SK-N-SH (cell line): ENCODE measurements around the gene DCP2. TPM values are rescaled to one million over a fixed set of nuclear protein-coding genes. Genes with fewer than 3 reads are reported as not detected.

Experiments used
- CTCF ChIA-PET: fragments of 300-600, 350-600 bp; formaldehyde crosslinking; extraction: SDS; loops from one replicate; lab custom pipeline; 2021; lab: Yijun Ruan, JAX
- POLR2A ChIA-PET: fragments of 350-600 bp; sonication (Branson Sonifier 250); formaldehyde crosslinking; extraction: SDS; loops from one replicate; lab custom pipeline; 2020; ENCODE audit warnings: antibody characterized with exemption, inconsistent platforms; lab: Yijun Ruan, JAX
- DNase-seq: peaks from one replicate; pipeline ENCODE4 v3.0.0; 2012
- H2AFZ ChIP-seq: fragments of 200-600 bp; sonication (generic); 2 replicates; pipeline ENCODE4 v1.8.1; 2016; ENCODE audit warnings: antibody characterized with exemption, mild to moderate bottlenecking, low read depth
- H3F3A ChIP-seq: fragments of 200-600 bp; sonication (generic); replicated peaks from 2 replicates; pipeline ENCODE3; 2016; ENCODE audit warnings: antibody characterized with exemption, mild to moderate bottlenecking; ENCODE audit not compliant: insufficient read depth
- H3K27ac ChIP-seq, 2 experiments: fragments of 200-500 bp in 1 of 2; fragments of 200-600 bp in 1 of 2; sonication (Bioruptor generic) in 1 of 2; sonication (generic), shearing (Covaris generic) in 1 of 2; 2 replicates each; pipeline versions ENCODE4 v1.5.1 to v1.6.1; 2014 to 2016; ENCODE audit warnings: low read depth in 2 of 2, inconsistent platforms in 1 of 2, low read length in 1 of 2, mild to moderate bottlenecking in 1 of 2, mixed read lengths in 1 of 2
- H3K27me3 ChIP-seq: fragments of 200-600 bp; sonication (generic), shearing (Covaris generic); 2 replicates; pipeline ENCODE4 v1.6.1; 2016; ENCODE audit warnings: mixed run types; ENCODE audit not compliant: insufficient read depth
- H3K36me3 ChIP-seq, 2 experiments: fragments of 200-500 bp in 1 of 2; fragments of 200-600 bp in 1 of 2; sonication (Bioruptor generic) in 1 of 2; sonication (generic) in 1 of 2; replicated peaks in 1 of 2; 2 replicates each; pipeline versions ENCODE3 to v1.5.1; 2014 to 2016; ENCODE audit warnings: low read length in 1 of 2, mild to moderate bottlenecking in 1 of 2; ENCODE audit not compliant: insufficient read depth in 2 of 2, control insufficient read depth in 1 of 2
- H3K4me1 ChIP-seq, 2 experiments: fragments of 200-500 bp in 1 of 2; fragments of 200-600 bp in 1 of 2; sonication (Bioruptor generic) in 1 of 2; sonication (generic), shearing (Covaris generic) in 1 of 2; 2 replicates each; pipeline versions ENCODE4 v1.5.1 to v1.6.1; 2014 to 2016; ENCODE audit warnings: low read depth in 1 of 2, low read length in 1 of 2, mixed run types in 1 of 2; ENCODE audit not compliant: insufficient read depth in 2 of 2, control insufficient read depth in 1 of 2
- H3K4me2 ChIP-seq: fragments of 200-600 bp; sonication (generic), shearing (Covaris generic); 2 replicates; pipeline ENCODE4 v1.6.1; 2017; ENCODE audit warnings: mixed run types
- H3K4me3 ChIP-seq, 2 experiments: fragments of 200-500 bp in 1 of 2; fragments of 200-600 bp in 1 of 2; sonication (Bioruptor generic) in 1 of 2; sonication (generic), shearing (Covaris generic) in 1 of 2; 2 replicates each; pipeline versions ENCODE4 v1.5.1 to v1.8.1; 2014 to 2016; ENCODE audit warnings: low read depth in 2 of 2, inconsistent platforms in 1 of 2, low read length in 1 of 2, mild to moderate bottlenecking in 1 of 2, mixed read lengths in 1 of 2, moderate library complexity in 1 of 2
- H3K79me2 ChIP-seq: fragments of 200-600 bp; sonication (generic); 2 replicates; pipeline ENCODE4 v1.8.1; 2017; ENCODE audit warnings: mild to moderate bottlenecking; ENCODE audit not compliant: insufficient read depth
- H3K9ac ChIP-seq: fragments of 200-600 bp; sonication (generic); 2 replicates; pipeline ENCODE4 v1.6.1; 2017; ENCODE audit warnings: mixed run types
- H3K9me2 ChIP-seq: fragments of 200-600 bp; sonication (generic); 2 replicates; pipeline ENCODE4 v1.6.1; 2017; ENCODE audit warnings: mixed run types
- H3K9me3 ChIP-seq: fragments of 200-600 bp; sonication (generic); 2 replicates; pipeline ENCODE4 v1.6.1; 2017; ENCODE audit warnings: mixed run types, mild to moderate bottlenecking, moderate library complexity
- H4K20me1 ChIP-seq: fragments of 200-600 bp; sonication (generic); 2 replicates; pipeline ENCODE4 v1.6.1; 2017; ENCODE audit warnings: mild to moderate bottlenecking, mixed run types; ENCODE audit not compliant: insufficient read depth
- GATA2 ChIP-seq: sonication (generic); formaldehyde crosslinking; IDR thresholded peaks from 2 replicates; pipeline ENCODE4 v1.5.0; 2020; ENCODE audit warnings: mild to moderate bottlenecking, missing genetic modification reagents
- JUND ChIP-seq: IDR thresholded peaks from 2 replicates; pipeline ENCODE4 v1.4.0; 2012
- MEF2A ChIP-seq: IDR thresholded peaks from 2 replicates; pipeline ENCODE4 v1.4.0; 2012; ENCODE audit warnings: low read depth, borderline replicate concordance
- NFIC ChIP-seq: IDR thresholded peaks from 2 replicates; pipeline ENCODE4 v1.4.0; 2012; ENCODE audit warnings: borderline replicate concordance
- RFX5 ChIP-seq: IDR thresholded peaks from 2 replicates; pipeline ENCODE4 v1.6.1; 2012; ENCODE audit warnings: mild to moderate bottlenecking, improper control_type of control experiment, low read length
- SIN3A ChIP-seq: IDR thresholded peaks from 2 replicates; pipeline ENCODE4 v1.6.1; 2012; ENCODE audit warnings: low read depth, mild to moderate bottlenecking, low read length, moderate library complexity, borderline replicate concordance
- WGBS: methylation state at CpG from one replicate; pipeline ENCODE4 v1.1.6; 2017; ENCODE audit warnings: low lambda C conversion rate; 5-methylcytosine and 5-hydroxymethylcytosine counted together
- polyA plus RNA-seq, 3 experiments: library from polyadenylated mRNA; depleted of rRNA; stranded (reverse); fragments of >200 nt; gene quantifications; 2 replicates each; pipeline ENCODE4 v1.2.3, GENCODE V29; 2012
- TF ChIP-seq, protein P1 (sequence below): fragments of 150-350 bp; IDR thresholded peaks from 2 replicates; pipeline ENCODE4 v1.6.1; 2017; ENCODE audit warnings: antibody characterized with exemption, low read length, low read depth, borderline replicate concordance
- TF ChIP-seq, protein P2 (sequence below): IDR thresholded peaks from 2 replicates; pipeline ENCODE4 v1.4.0; 2012; ENCODE audit warnings: low read depth, borderline replicate concordance
- TF ChIP-seq, protein P3 (sequence below): IDR thresholded peaks from 2 replicates; pipeline ENCODE4; 2012

The DCP2 gene
- polyA plus RNA-seq, 1 of the 3 experiments (the other 2 are of a cell fraction), result 6.0 TPM

DNA sequence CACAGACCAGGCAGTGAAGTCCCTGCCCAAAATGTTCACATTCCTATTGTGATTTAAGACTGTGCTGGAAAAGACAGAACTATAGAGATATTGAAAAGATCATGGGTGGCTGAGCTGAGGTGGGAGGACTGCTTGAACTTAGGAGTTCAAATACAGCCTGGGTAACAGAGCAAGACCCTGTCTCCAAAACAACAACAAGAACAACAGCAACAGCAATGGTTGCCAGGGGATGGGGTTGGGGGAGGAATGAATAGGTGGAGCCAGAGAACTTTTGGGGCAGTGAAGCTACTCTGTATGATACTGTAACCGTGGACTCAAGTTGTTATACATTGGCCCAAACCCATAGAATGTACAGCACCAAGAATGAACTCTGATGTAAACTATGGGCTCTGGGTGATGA lies 88.2 kb downstream of the DCP2 start:
- Histone ChIP-seq H3K36me3 (no peaks in the 10 kb centered on the region), H4K20me1 (no peaks in the 10 kb centered on the region), H2AFZ (no peak overlapping the region), H3K27ac (no peak overlapping the region), H3K27me3 (no peaks in the 10 kb centered on the region), H3K9ac (no peak overlapping the region), H3K79me2 (no peaks in the 10 kb centered on the region), H3K4me2 (no peak overlapping the region), H3K9me2 (no peaks in the 10 kb centered on the region), H3K9me3 (no peaks in the 10 kb centered on the region), H3K4me3 (no peak overlapping the region), H3F3A (no peaks in the 10 kb centered on the region), H3K4me1 (peaks cover 7 to 40% of the 10 kb centered on the region in 2 experiments; a peak in 2 of 4 replicates)
- WGBS, result no CpG with 5 or more reads among the region's 1 CpG
- POLR2A ChIA-PET, result no interaction called here
- no peak for TF ChIP-seq MEF2A
- TF ChIP-seq, protein P1, sequence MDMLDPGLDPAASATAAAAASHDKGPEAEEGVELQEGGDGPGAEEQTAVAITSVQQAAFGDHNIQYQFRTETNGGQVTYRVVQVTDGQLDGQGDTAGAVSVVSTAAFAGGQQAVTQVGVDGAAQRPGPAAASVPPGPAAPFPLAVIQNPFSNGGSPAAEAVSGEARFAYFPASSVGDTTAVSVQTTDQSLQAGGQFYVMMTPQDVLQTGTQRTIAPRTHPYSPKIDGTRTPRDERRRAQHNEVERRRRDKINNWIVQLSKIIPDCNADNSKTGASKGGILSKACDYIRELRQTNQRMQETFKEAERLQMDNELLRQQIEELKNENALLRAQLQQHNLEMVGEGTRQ, result no peak
- no peak for TF ChIP-seq SIN3A
- no peak for TF ChIP-seq GATA2 (CRISPR knock-in tag)
- TF ChIP-seq NFIC, result no peak
- TF ChIP-seq, protein P2, sequence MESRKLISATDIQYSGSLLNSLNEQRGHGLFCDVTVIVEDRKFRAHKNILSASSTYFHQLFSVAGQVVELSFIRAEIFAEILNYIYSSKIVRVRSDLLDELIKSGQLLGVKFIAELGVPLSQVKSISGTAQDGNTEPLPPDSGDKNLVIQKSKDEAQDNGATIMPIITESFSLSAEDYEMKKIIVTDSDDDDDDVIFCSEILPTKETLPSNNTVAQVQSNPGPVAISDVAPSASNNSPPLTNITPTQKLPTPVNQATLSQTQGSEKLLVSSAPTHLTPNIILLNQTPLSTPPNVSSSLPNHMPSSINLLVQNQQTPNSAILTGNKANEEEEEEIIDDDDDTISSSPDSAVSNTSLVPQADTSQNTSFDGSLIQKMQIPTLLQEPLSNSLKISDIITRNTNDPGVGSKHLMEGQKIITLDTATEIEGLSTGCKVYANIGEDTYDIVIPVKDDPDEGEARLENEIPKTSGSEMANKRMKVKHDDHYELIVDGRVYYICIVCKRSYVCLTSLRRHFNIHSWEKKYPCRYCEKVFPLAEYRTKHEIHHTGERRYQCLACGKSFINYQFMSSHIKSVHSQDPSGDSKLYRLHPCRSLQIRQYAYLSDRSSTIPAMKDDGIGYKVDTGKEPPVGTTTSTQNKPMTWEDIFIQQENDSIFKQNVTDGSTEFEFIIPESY, result no peak
- no peak for DNase-seq
- CTCF ChIA-PET, result no interaction called here

DNA sequence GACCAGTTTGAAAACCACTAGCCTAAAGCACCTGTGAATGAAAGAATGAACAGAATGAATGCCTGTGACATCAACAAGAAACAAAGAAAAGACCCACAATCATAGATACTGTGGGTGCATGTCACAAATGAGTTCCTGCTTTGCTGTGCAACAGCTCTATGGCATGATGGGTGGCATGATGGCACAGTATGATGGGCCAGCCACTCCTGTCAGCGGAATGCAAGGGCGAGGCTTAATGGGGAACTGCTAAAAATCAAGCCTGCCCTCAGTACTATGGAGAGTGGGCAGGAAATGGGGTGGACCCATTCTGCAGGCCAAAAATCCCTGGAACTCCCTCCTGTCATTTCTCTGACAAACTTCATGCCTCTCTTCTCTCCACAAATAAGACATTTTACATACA lies 89.0 kb downstream of the DCP2 start:
- no peak overlapping the region for H3K4me3 ChIP-seq
- no peak overlapping the region for H3K27ac ChIP-seq
- peaks cover 6 to 32% of the 10 kb centered on the region in 2 experiments; a peak in 2 of 4 replicates for H3K4me1 ChIP-seq
- no peak overlapping the region for H3K4me2 ChIP-seq
- no peaks in the 10 kb centered on the region for H3F3A ChIP-seq
- no peaks in the 10 kb centered on the region for H3K79me2 ChIP-seq
- no peaks in the 10 kb centered on the region for H3K9me2 ChIP-seq
- H3K36me3 ChIP-seq, result no peaks in the 10 kb centered on the region
- H2AFZ ChIP-seq, result no peak overlapping the region
- no peaks in the 10 kb centered on the region for H3K9me3 ChIP-seq
- TF ChIP-seq, protein P3, sequence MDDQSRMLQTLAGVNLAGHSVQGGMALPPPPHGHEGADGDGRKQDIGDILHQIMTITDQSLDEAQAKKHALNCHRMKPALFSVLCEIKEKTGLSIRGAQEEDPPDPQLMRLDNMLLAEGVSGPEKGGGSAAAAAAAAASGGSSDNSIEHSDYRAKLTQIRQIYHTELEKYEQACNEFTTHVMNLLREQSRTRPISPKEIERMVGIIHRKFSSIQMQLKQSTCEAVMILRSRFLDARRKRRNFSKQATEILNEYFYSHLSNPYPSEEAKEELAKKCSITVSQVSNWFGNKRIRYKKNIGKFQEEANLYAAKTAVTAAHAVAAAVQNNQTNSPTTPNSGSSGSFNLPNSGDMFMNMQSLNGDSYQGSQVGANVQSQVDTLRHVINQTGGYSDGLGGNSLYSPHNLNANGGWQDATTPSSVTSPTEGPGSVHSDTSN, result no peak
- no peak for TF ChIP-seq RFX5
- TF ChIP-seq JUND, result no peak
- ChIA-PET CTCF (no interaction called here), POLR2A (no interaction called here)
- WGBS, result 76% methylated on average over 2 of the region's 2 CpGs
- H3K27me3 ChIP-seq, result no peaks in the 10 kb centered on the region
- DNase-seq, result no peak
- no peaks in the 10 kb centered on the region for H4K20me1 ChIP-seq
- H3K9ac ChIP-seq, result no peak overlapping the region
